OCI-LY7 (cell line): ENCODE results near the gene ELK4. TPM values are rescaled to one million over a fixed set of nuclear protein-coding genes. Genes with fewer than 3 reads are reported as not detected.

Experiments
- BruUV-seq: library from RNA; stranded (reverse); fragments of 400-500 nt; replicated peaks from 2 replicates; lab custom pipeline; 2021; lab: Mats Ljungman, UMichigan
- CTCF ChIA-PET: fragments of 300-600 bp; sonication (Branson Sonifier 250); formaldehyde crosslinking; loops from one replicate; lab custom pipeline; 2022; ENCODE audit warnings: antibody characterized with exemption; ENCODE audit not compliant: unreplicated experiment; lab: Charles Lee
- POLR2A ChIA-PET: fragments of 300-600 bp; sonication (Branson Sonifier 250); formaldehyde crosslinking; loops from one replicate; lab custom pipeline; 2022; ENCODE audit warnings: antibody characterized with exemption; lab: Charles Lee
- DNase-seq: peaks from one replicate; pipeline ENCODE4 v3.0.0-alpha.2; 2015; ENCODE audit warnings: low spot score
- H2AFZ ChIP-seq: fragments of 200-600 bp; sonication (generic), shearing (Covaris generic); 2 replicates; pipeline ENCODE4 v1.6.1; 2014; ENCODE audit warnings: mild to moderate bottlenecking, antibody characterized with exemption, low read length, moderate library complexity
- H3K27ac ChIP-seq: fragments of 200-600 bp; sonication (generic); 2 replicates; pipeline ENCODE4 v1.5.1; 2014; ENCODE audit warnings: mixed run types, low read depth, mild to moderate bottlenecking, moderate library complexity, low read length, inconsistent platforms; ENCODE audit not compliant: poor library complexity, severe bottlenecking
- H3K36me3 ChIP-seq: fragments of 200-600 bp; sonication (generic); 2 replicates; pipeline ENCODE4 v1.6.1; 2014; ENCODE audit warnings: mild to moderate bottlenecking, antibody characterized with exemption, low read length, moderate library complexity, mixed read lengths; ENCODE audit not compliant: insufficient read depth
- H3K4me1 ChIP-seq: fragments of 200-600 bp; sonication (generic); 2 replicates; pipeline ENCODE4 v1.5.1; 2014; ENCODE audit warnings: mild to moderate bottlenecking, low read length; ENCODE audit not compliant: insufficient read depth, poor library complexity, severe bottlenecking
- H3K4me2 ChIP-seq: fragments of 200-600 bp; sonication (generic); 2 replicates; pipeline ENCODE4 v1.6.1; 2014; ENCODE audit warnings: mild to moderate bottlenecking, low read length
- H3K4me3 ChIP-seq: fragments of 200-600 bp; sonication (generic); 2 replicates; pipeline ENCODE4 v1.5.1; 2014; ENCODE audit warnings: mild to moderate bottlenecking, low read depth, low read length; ENCODE audit not compliant: poor library complexity, severe bottlenecking
- H3K79me2 ChIP-seq: fragments of 200-600 bp; sonication (generic); 2 replicates; pipeline ENCODE4 v1.6.1; 2016; ENCODE audit warnings: low read depth, mild to moderate bottlenecking, low read length, moderate library complexity, mixed read lengths; ENCODE audit not compliant: insufficient read depth
- H3K9me2 ChIP-seq: fragments of 200-600 bp; sonication (generic); 2 replicates; pipeline ENCODE4 v1.6.1; 2016; ENCODE audit warnings: mild to moderate bottlenecking, low read length, mixed read lengths; ENCODE audit not compliant: insufficient read depth
- H3K9me3 ChIP-seq: fragments of 200-600 bp; sonication (generic); 2 replicates; pipeline ENCODE4 v1.6.1; 2014; ENCODE audit warnings: mild to moderate bottlenecking, mixed run types, low read length, mixed read lengths
- H4K20me1 ChIP-seq: fragments of 200-600 bp; sonication (generic); 2 replicates; pipeline ENCODE4 v1.6.1; 2014; ENCODE audit warnings: mild to moderate bottlenecking, antibody characterized with exemption, low read length, moderate library complexity, mixed read lengths; ENCODE audit not compliant: insufficient read depth
- EZH2phosphoT487 ChIP-seq: fragments of 200-600 bp; sonication (generic); IDR thresholded peaks from 2 replicates; pipeline ENCODE4 v1.6.1; 2018; ENCODE audit warnings: low read depth, borderline replicate concordance, mild to moderate bottlenecking, mixed run types, antibody characterized with exemption, low read length, moderate library complexity, mixed read lengths
- intact Hi-C: fragments of 100-400 bp; cut with micrococcal nuclease; formaldehyde crosslinking; loops from one replicate; pipeline ENCODE4 v1.10.0; 2022; ENCODE audit not compliant: unreplicated experiment
- total RNA-seq, 2 experiments: library from RNA; depleted of rRNA in 1 of 2; stranded (reverse); fragments of >200 nt in 1 of 2; shearing (Covaris generic) in 1 of 2; gene quantifications; 2 replicates each; pipeline ENCODE4 v1.2.3, GENCODE V29; 2014 to 2022
- TF ChIP-seq, protein P1 (sequence below): fragments of 200-600 bp; sonication (generic); conservative IDR thresholded peaks from 2 replicates; pipeline ENCODE4 v1.5.1; 2014; ENCODE audit warnings: mild to moderate bottlenecking, antibody characterized with exemption, low read length, moderate library complexity, mixed read lengths

ELK4 gene
- total RNA-seq, 2 experiments from 2014 or later = 26.4 to 88.3 TPM

- Histone ChIP-seq H3K9me2 (no peaks in the 10 kb centered on the region), H3K4me2 (0 out of 2 replicates have a peak overlapping the region, but pooled peaks have one; percentile 2), H3K79me2 (no peaks in the 10 kb centered on the region), H3K36me3 (no peaks in the 10 kb centered on the region), H4K20me1 (no peaks in the 10 kb centered on the region), H3K9me3 (no peaks in the 10 kb centered on the region), H3K4me1 (peaks cover 25% of the 10 kb centered on the region), H3K4me3 (no peak overlapping the region), H2AFZ (no peak overlapping the region), H3K27ac (no peak overlapping the region)
- POLR2A ChIA-PET = interaction anchor here (0.6 to 2.4 kb wide), 5 partner anchors 11 to 57 kb away, joined by 4 to 8 read pairs (median 4); no protein-coding TSS in a partner anchor
- BruUV-seq = no TSS peak
- CTCF ChIA-PET = interaction anchor here (1.3 kb wide), 1 partner anchor 18 kb away, joined by 3 read pairs; the partner anchor contains the start of gene ELK4
- TF ChIP-seq, protein P1, sequence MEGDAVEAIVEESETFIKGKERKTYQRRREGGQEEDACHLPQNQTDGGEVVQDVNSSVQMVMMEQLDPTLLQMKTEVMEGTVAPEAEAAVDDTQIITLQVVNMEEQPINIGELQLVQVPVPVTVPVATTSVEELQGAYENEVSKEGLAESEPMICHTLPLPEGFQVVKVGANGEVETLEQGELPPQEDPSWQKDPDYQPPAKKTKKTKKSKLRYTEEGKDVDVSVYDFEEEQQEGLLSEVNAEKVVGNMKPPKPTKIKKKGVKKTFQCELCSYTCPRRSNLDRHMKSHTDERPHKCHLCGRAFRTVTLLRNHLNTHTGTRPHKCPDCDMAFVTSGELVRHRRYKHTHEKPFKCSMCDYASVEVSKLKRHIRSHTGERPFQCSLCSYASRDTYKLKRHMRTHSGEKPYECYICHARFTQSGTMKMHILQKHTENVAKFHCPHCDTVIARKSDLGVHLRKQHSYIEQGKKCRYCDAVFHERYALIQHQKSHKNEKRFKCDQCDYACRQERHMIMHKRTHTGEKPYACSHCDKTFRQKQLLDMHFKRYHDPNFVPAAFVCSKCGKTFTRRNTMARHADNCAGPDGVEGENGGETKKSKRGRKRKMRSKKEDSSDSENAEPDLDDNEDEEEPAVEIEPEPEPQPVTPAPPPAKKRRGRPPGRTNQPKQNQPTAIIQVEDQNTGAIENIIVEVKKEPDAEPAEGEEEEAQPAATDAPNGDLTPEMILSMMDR = no peak
- TF ChIP-seq EZH2phosphoT487 = no peak
- intact Hi-C loops = no loop called here
- DNase-seq = no peak
Observed at GRCh38 chr1:205650241-205650640, 18.4 kb upstream of the ELK4 start.

DNA sequence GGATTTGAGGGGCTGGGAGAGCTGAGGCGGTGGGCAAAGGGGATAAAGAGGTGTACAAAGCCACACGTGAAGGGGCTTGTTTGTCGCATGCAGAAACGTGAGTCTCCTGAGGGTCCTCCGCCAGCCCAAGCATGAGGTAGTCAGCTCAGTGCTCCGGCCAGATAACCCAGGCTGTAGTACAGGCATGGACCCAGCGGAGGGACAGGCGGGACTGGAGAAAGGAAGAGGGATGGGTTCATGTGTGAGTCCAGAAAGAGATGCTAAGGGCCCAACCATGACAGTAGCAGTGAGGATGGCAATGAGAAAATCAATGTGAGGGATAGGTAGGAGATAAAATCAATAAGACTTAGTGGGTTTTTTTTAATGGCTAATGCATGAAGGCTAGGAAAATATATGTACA, 13.7 kb upstream of the ELK4 start:
- Histone ChIP-seq H2AFZ (no peak overlapping the region), H3K9me2 (no peaks in the 10 kb centered on the region), H4K20me1 (no peaks in the 10 kb centered on the region), H3K27ac (no peak overlapping the region), H3K79me2 (no peaks in the 10 kb centered on the region), H3K4me1 (peaks cover 23% of the 10 kb centered on the region), H3K9me3 (no peaks in the 10 kb centered on the region), H3K36me3 (no peaks in the 10 kb centered on the region), H3K4me3 (no peak overlapping the region), H3K4me2 (no peak overlapping the region)
- no peak for DNase-seq
- ChIA-PET CTCF (no interaction called here), POLR2A (interaction anchor here (0.6 to 1.5 kb wide), 5 partner anchors 10 to 152 kb away, joined by 3 to 6 read pairs (median 4); no protein-coding TSS in a partner anchor)
- TF ChIP-seq, protein P1 = no peak
- no peak for TF ChIP-seq EZH2phosphoT487
- no TSS peak for BruUV-seq
- intact Hi-C loops = no loop called here

GRCh38 chr1:205642679-205643307, 11.0 kb upstream of the ELK4 start:
- intact Hi-C loops = no loop called here
- no peaks in the 10 kb centered on the region for H3K79me2 ChIP-seq
- H3K27ac ChIP-seq = no peak overlapping the region
- no peak overlapping the region for H3K4me3 ChIP-seq
- H3K9me3 ChIP-seq = no peaks in the 10 kb centered on the region
- no peak for TF ChIP-seq EZH2phosphoT487
- TF ChIP-seq, protein P1 = no peak
- H2AFZ ChIP-seq = no peak overlapping the region
- DNase-seq = no peak
- CTCF ChIA-PET = no interaction called here
- no peaks in the 10 kb centered on the region for H3K9me2 ChIP-seq
- H3K36me3 ChIP-seq = no peaks in the 10 kb centered on the region
- BruUV-seq = no TSS peak
- POLR2A ChIA-PET = interaction anchor here (0.7 to 2.1 kb wide), 3 partner anchors 10 to 48 kb away, joined by 3 to 5 read pairs (median 4); no protein-coding TSS in a partner anchor
- no peaks in the 10 kb centered on the region for H3K4me1 ChIP-seq
- H4K20me1 ChIP-seq = no peaks in the 10 kb centered on the region
- no peak overlapping the region for H3K4me2 ChIP-seq
